NCI-H2029 treated with DMSO at 0.1 percent for 48 hours (cell line): ENCODE results near the gene CYP46A1.

Experiments used
- DNase-seq: peaks from one replicate; lab custom pipeline; 2025; lab: John Stamatoyannopoulos, UW

Gene CYP46A1

GRCh38 chr14:99715266-99716000 lies 31.3 kb downstream of the CYP46A1 start:
- no peak for DNase-seq

- DNase-seq = no peak
Measured at GRCh38 chr14:99716091-99716849, 32.2 kb downstream of the CYP46A1 start.

GRCh38 chr14:99716850-99717681 lies 33.0 kb downstream of the CYP46A1 start:
- no peak for DNase-seq

- no peak for DNase-seq
Measured at GRCh38 chr14:99717682-99718013, 33.5 kb downstream of the CYP46A1 start.

GRCh38 chr14:99718031-99718810 lies 34.1 kb downstream of the CYP46A1 start:
- no peak for DNase-seq

GRCh38 chr14:99718811-99719192 lies 34.7 kb downstream of the CYP46A1 start:
- no peak for DNase-seq

GRCh38 chr14:99720941-99721791 lies 37.1 kb downstream of the CYP46A1 start:
- DNase-seq = no peak

- DNase-seq = no peak
Measured at GRCh38 chr14:99721792-99722516, 37.9 kb downstream of the CYP46A1 start.

GRCh38 chr14:99722741-99723140 lies 38.6 kb downstream of the CYP46A1 start:
- no peak for DNase-seq

GRCh38 chr14:99724196-99724891 lies 40.2 kb downstream of the CYP46A1 start:
- no peak for DNase-seq

GRCh38 chr14:99724939-99725773 lies 41.1 kb downstream of the CYP46A1 start:
- no peak for DNase-seq

GRCh38 chr14:99725774-99726537 lies 41.9 kb downstream of the CYP46A1 start:
- no peak for DNase-seq

- no peak for DNase-seq
Measured at GRCh38 chr14:99726538-99727095, 42.5 kb downstream of the CYP46A1 start.

GRCh38 chr14:99727096-99727870 lies 43.2 kb downstream of the CYP46A1 start:
- no peak for DNase-seq

- DNase-seq = no peak
Measured at GRCh38 chr14:99728231-99728920, 44.3 kb downstream of the CYP46A1 start.

- DNase-seq = no peak
Measured at GRCh38 chr14:99728981-99729451, 44.9 kb downstream of the CYP46A1 start.
